ENCODE results near the gene ZNF236.

GRCh38 chr18:77009675-77010074 lies 187.3 kb downstream of the ZNF236 start:
- TF ChIP-seq, protein P1, sequence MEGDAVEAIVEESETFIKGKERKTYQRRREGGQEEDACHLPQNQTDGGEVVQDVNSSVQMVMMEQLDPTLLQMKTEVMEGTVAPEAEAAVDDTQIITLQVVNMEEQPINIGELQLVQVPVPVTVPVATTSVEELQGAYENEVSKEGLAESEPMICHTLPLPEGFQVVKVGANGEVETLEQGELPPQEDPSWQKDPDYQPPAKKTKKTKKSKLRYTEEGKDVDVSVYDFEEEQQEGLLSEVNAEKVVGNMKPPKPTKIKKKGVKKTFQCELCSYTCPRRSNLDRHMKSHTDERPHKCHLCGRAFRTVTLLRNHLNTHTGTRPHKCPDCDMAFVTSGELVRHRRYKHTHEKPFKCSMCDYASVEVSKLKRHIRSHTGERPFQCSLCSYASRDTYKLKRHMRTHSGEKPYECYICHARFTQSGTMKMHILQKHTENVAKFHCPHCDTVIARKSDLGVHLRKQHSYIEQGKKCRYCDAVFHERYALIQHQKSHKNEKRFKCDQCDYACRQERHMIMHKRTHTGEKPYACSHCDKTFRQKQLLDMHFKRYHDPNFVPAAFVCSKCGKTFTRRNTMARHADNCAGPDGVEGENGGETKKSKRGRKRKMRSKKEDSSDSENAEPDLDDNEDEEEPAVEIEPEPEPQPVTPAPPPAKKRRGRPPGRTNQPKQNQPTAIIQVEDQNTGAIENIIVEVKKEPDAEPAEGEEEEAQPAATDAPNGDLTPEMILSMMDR (IDR thresholded peaks at IDR 0.05; ENCODE audit: low read length), result no peak
- TF ChIP-seq EZH2 (IDR thresholded peaks at IDR 0.05; ENCODE audit: borderline replicate concordance, low read length), result no peak
